ENCODE measurements around the gene SDF2. TPM values are rescaled to one million over a fixed set of nuclear protein-coding genes. Genes with fewer than 3 reads are reported as not detected.

Gene SDF2
- total and polyA plus RNA-seq, 8 donors, result 57.3 to 74.6 (median 69.0) TPM

DNA sequence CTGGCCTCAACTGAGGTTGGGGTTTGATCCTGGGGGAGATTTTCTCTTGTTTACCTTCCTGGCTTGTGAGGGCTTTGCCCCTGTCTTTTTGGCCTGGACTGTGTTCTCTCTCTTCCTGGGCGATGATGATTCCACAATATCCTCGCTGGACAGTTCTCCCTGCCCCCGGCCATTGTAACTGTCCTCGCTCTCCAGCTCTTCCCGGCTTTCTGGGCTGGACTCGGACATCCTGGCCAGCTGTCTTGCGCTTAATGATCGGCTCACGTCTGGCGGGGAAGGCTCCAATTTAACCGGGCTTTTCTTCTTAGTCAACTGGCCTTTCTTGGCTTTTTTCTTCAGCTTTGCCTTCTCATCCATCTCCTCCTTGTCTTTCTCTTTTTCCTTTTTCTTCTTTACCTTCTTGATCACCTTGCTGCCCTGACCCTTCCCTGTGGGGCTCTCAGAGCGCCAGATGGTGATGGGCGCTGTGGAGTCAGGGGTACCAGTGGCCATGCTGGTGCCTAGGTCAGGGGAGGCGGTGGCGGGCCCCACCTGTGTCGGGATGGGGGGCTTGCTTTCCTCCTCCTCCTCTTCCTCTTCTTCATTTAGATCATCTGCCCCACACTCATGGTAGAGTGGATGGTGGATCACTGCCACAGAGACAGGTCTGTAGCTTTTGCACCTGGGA, 42.0 kb upstream of the SDF2 start:
- intact Hi-C loops (cut with DNase I), result no loop called here
- Histone ChIP-seq H3K36me3 (peaks cover 0 to 70% of the 10 kb centered on the region in 2 donors), H3K27me3 (no peaks in the 10 kb centered on the region), H3K27ac (no peak overlapping the region), H3K9me3 (no peaks in the 10 kb centered on the region), H3K4me1 (no peaks in the 10 kb centered on the region), H3K4me3 (no peak overlapping the region)
- ATAC-seq (no peak), DNase-seq (no peak)
- TF ChIP-seq CTCF (IDR thresholded peaks at IDR 0.05), result no peak

DNA sequence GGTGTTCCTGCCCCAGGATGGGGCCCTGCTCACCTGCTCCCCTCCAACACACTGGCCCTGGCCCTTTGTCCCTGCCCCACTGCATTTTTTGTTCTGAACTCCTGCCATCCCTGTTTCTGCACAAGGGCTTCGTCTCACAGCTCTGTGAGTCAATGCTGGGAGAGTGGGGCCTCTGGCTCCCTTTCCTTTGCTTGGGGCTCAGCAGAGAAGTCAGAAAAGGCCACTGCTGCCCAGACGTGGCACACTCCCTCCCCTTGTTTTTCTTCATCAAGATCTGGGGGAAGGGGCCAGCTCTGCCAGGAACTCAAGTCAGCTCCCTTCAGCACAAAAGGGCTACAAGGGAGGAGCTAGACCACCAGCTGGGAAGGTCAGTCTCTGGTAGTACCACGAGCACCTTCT, 41.0 kb upstream of the SDF2 start:
- no peak for ATAC-seq
- H3K4me3 ChIP-seq, result no peak overlapping the region
- no peaks in the 10 kb centered on the region for H3K9me3 ChIP-seq
- no peak for DNase-seq
- no peaks in the 10 kb centered on the region for H3K27me3 ChIP-seq
- H3K27ac ChIP-seq, result no peak overlapping the region
- no peaks in the 10 kb centered on the region for H3K4me1 ChIP-seq
- no peak for TF ChIP-seq CTCF (IDR thresholded peaks at IDR 0.05)
- peaks cover 0 to 79% of the 10 kb centered on the region in 2 donors for H3K36me3 ChIP-seq
- intact Hi-C loops (cut with DNase I), result no loop called here

DNA sequence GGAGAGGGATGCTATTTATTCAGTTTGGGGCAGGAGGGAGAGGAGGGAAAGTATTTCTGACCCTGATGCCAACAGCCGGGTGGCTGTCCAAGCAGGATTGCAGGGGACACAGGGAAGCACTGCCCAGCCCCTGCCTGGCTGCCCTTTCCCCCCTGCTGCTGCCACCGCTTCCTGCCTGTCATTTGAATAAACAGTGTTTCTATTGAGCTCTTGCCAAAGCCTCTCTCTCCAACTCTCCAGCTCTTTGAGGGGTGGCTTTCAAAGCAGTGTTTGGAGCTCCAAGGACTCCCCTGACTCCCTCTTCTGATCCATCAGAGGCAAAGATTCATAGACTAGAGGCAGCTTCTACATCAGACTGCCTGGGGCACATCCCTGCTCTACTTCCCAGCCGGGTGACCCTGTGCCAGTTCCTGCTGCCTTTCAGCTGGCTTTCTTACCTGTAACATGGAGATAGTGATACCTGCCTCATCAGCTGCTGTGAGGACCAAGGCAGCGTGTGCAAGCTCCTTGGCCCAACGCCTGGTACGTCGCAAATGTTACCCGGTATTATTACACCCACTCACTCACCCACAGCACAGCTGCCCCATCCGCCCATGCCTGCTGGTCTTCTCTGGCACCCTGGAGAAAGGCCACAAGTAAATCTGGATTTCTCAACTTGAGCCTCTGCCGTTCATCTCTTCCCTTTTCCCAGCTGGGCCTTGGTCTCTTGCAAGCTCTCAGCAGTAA, 40.5 kb upstream of the SDF2 start:
- no peaks in the 10 kb centered on the region for H3K27me3 ChIP-seq
- H3K36me3 ChIP-seq, result peaks cover 0 to 85% of the 10 kb centered on the region in 2 donors
- intact Hi-C loops (cut with DNase I), result no loop called here
- DNase-seq (no peak), ATAC-seq (no peak)
- no peaks in the 10 kb centered on the region for H3K9me3 ChIP-seq
- H3K4me1 ChIP-seq, result no peaks in the 10 kb centered on the region
- no peak overlapping the region for H3K27ac ChIP-seq
- H3K4me3 ChIP-seq, result no peak overlapping the region
- TF ChIP-seq CTCF (IDR thresholded peaks at IDR 0.05), result no peak

DNA sequence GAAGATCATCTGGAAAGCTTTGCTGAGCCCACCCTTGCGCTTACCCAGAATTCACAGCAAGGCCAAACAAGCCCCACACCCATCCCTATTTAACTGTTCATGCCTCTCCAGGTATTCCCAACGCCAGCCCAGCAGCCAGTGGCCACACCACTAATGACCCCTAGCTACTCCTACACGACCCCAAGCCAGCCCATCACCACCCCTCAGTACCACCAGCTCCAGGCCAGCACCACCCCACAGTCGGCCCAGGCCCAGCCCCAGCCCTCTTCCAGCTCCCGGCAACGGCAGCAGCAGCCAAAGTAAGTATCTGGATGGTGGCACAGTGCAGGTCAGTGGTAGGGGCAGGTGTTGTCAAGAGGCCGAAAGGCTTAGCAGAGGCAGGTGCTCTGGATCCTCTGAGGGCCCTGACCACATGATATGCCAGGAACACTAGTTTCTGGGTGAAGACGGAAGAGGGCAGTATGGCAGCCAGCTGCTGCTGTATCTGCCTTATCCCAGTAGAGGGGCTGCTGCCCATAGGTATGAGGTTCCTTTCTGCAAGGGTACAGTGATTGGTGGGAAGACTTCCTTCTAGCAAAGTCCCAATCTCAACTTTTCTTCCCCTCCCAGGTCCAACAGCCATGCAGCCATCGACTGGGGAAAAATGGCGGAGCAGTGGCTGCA, 39.3 kb upstream of the SDF2 start:
- no peak overlapping the region for H3K27ac ChIP-seq
- no peak overlapping the region for H3K4me3 ChIP-seq
- no peaks in the 10 kb centered on the region for H3K4me1 ChIP-seq
- no peaks in the 10 kb centered on the region for H3K9me3 ChIP-seq
- TF ChIP-seq CTCF (IDR thresholded peaks at IDR 0.05), result no peak
- ATAC-seq (no peak), DNase-seq (no peak)
- H3K27me3 ChIP-seq, result no peaks in the 10 kb centered on the region
- intact Hi-C loops (cut with DNase I), result no loop called here
- peaks cover 0 to 95% of the 10 kb centered on the region in 2 donors for H3K36me3 ChIP-seq

- intact Hi-C loops (cut with DNase I), result no loop called here
- Histone ChIP-seq H3K4me3 (no peak overlapping the region), H3K4me1 (no peaks in the 10 kb centered on the region), H3K27me3 (no peaks in the 10 kb centered on the region), H3K9me3 (no peaks in the 10 kb centered on the region), H3K36me3 (peaks cover 0 to 98% of the 10 kb centered on the region in 2 donors), H3K27ac (no peak overlapping the region)
- TF ChIP-seq CTCF (IDR thresholded peaks at IDR 0.05), result no peak
- no peak for DNase-seq
- no peak for ATAC-seq
Observed at GRCh38 chr17:28700278-28700677, 38.6 kb upstream of the SDF2 start.

Data from left lung (tissue), 10 donors.